Activated CD4-positive, alpha-beta T cell treated with anti-CD3 and anti-CD28 coated beads, Interleukin-2, amount 10 ng/mL, durations not matched to agents 24 days and 14 days (primary cell): Measurements from ENCODE around the gene CA6. TPM values are rescaled to one million over a fixed set of nuclear protein-coding genes. Genes with fewer than 3 reads are reported as not detected.
"Not testable (repeated sequence)": the region's sequence is repeated elsewhere in the genome, so short reads cannot be mapped to it uniquely, and the experiment has no call there.

ENCODE experiments used
- DNase-seq: peaks from one replicate; pipeline ENCODE4 v3.0.0; 2022
- H3K27ac Mint-ChIP-seq: one replicate; pipeline ENCODE4 v1.8.0; 2022; ENCODE audit warnings: mild to moderate bottlenecking, mixed read lengths
- H3K27me3 Mint-ChIP-seq: one replicate; pipeline ENCODE4 v1.8.0; 2022; ENCODE audit warnings: mixed read lengths
- H3K36me3 Mint-ChIP-seq: one replicate; pipeline ENCODE4 v1.8.0; 2022; ENCODE audit warnings: low read depth, mild to moderate bottlenecking, mixed read lengths
- H3K4me1 Mint-ChIP-seq: one replicate; pipeline ENCODE4 v1.8.0; 2021; ENCODE audit warnings: mixed read lengths
- H3K4me3 Mint-ChIP-seq: one replicate; pipeline ENCODE4 v1.8.0; 2022; ENCODE audit warnings: mild to moderate bottlenecking, moderate library complexity, mixed read lengths
- H3K9me3 Mint-ChIP-seq: one replicate; pipeline ENCODE4 v1.8.0; 2021; ENCODE audit warnings: mixed read lengths
- intact Hi-C: fragments of 100-400 bp; cut with micrococcal nuclease; formaldehyde crosslinking; loops from one replicate; pipeline ENCODE4 v1.15.1; 2023
- total RNA-seq: library from RNA; stranded (reverse); gene quantifications from 2 replicates; pipeline ENCODE4 v1.2.3, GENCODE V29; 2022

Gene CA6
- total RNA-seq, 1 donor from 2014 or later = 1.0 TPM

- Mint-ChIP-seq H3K36me3 (peaks cover 64% of the 10 kb centered on the region), H3K4me3 (peak overlapping the region; percentile 75), H3K27ac (peak overlapping the region; percentile 82), H3K27me3 (no peaks in the 10 kb centered on the region), H3K4me1 (peaks cover 68% of the 10 kb centered on the region), H3K9me3 (no peaks in the 10 kb centered on the region)
- intact Hi-C loops = no loop called here
- DNase-seq = peak; percentile 65
Measured at GRCh38 chr1:8966606-8967005, 20.9 kb downstream of the CA6 start.

GRCh38 chr1:8968902-8969301 lies 23.2 kb downstream of the CA6 start:
- Mint-ChIP-seq H3K27ac (peak overlapping the region; percentile 99), H3K36me3 (peaks cover 45% of the 10 kb centered on the region), H3K4me3 (peak overlapping the region; percentile 91), H3K4me1 (peaks cover 69% of the 10 kb centered on the region)
- intact Hi-C loops, H3K27me3 Mint-ChIP-seq, H3K9me3 Mint-ChIP-seq: not testable (repeated sequence)
- peak; percentile 67 for DNase-seq

- Mint-ChIP-seq H3K27ac (peak overlapping the region; percentile 99), H3K4me3 (peak overlapping the region; percentile 91), H3K27me3 (no peaks in the 10 kb centered on the region), H3K36me3 (peaks cover 35% of the 10 kb centered on the region), H3K4me1 (peaks cover 60% of the 10 kb centered on the region), H3K9me3 (no peaks in the 10 kb centered on the region)
- DNase-seq = peak; percentile 80
- intact Hi-C loops = loop anchor here (2.0 to 5.0 kb wide), 2 partner anchors 19 to 93 kb away; partner anchors contain the start of gene ENO1
Measured at GRCh38 chr1:8969937-8970336, 24.3 kb downstream of the CA6 start.

GRCh38 chr1:8970870-8971337 lies 25.2 kb downstream of the CA6 start:
- no peaks in the 10 kb centered on the region for H3K9me3 Mint-ChIP-seq
- H3K36me3 Mint-ChIP-seq = peaks cover 28% of the 10 kb centered on the region
- intact Hi-C loops = loop anchor here (1.0 to 5.0 kb wide), 4 partner anchors 11 to 94 kb away; partner anchors contain the start of gene ENO1
- no peaks in the 10 kb centered on the region for H3K27me3 Mint-ChIP-seq
- DNase-seq = peak; percentile 88
- peak overlapping the region; percentile 91 for H3K4me3 Mint-ChIP-seq
- peak overlapping the region; percentile 99 for H3K27ac Mint-ChIP-seq
- H3K4me1 Mint-ChIP-seq = peaks cover 51% of the 10 kb centered on the region

GRCh38 chr1:8974551-8974950 lies 28.9 kb downstream of the CA6 start:
- Mint-ChIP-seq H3K9me3 (no peaks in the 10 kb centered on the region), H3K36me3 (peaks cover 3% of the 10 kb centered on the region), H3K27ac (peak overlapping the region; percentile 5), H3K4me1 (peaks cover 28% of the 10 kb centered on the region), H3K4me3 (no peak overlapping the region), H3K27me3 (no peaks in the 10 kb centered on the region)
- intact Hi-C loops = loop anchor here (5.0 kb wide), 1 partner anchor 97 kb away; the partner anchor contains the start of gene ENO1
- no peak for DNase-seq

- H3K4me3 Mint-ChIP-seq = no peak overlapping the region
- no peak for DNase-seq
- H3K9me3 Mint-ChIP-seq = peaks cover 4% of the 10 kb centered on the region
- no peaks in the 10 kb centered on the region for H3K27me3 Mint-ChIP-seq
- no peak overlapping the region for H3K27ac Mint-ChIP-seq
- H3K4me1 Mint-ChIP-seq = peaks cover 22% of the 10 kb centered on the region
- intact Hi-C loops = no loop called here
- peaks cover 2% of the 10 kb centered on the region for H3K36me3 Mint-ChIP-seq
Measured at GRCh38 chr1:8976338-8976737, 30.7 kb downstream of the CA6 start.

- Mint-ChIP-seq H3K4me1 (peaks cover 15% of the 10 kb centered on the region), H3K36me3 (peaks cover 2% of the 10 kb centered on the region), H3K27ac (no peak overlapping the region), H3K27me3 (no peaks in the 10 kb centered on the region), H3K4me3 (no peak overlapping the region), H3K9me3 (peaks cover 4% of the 10 kb centered on the region)
- intact Hi-C loops = no loop called here
- no peak for DNase-seq
Measured at GRCh38 chr1:8976896-8977450, 31.3 kb downstream of the CA6 start.

- intact Hi-C loops = no loop called here
- Mint-ChIP-seq H3K4me1 (peaks cover 21% of the 10 kb centered on the region), H3K9me3 (peaks cover 4% of the 10 kb centered on the region), H3K4me3 (no peak overlapping the region), H3K36me3 (peaks cover 2% of the 10 kb centered on the region), H3K27me3 (no peaks in the 10 kb centered on the region), H3K27ac (no peak overlapping the region)
- DNase-seq = no peak
Measured at GRCh38 chr1:8980656-8981055, 35.0 kb downstream of the CA6 start.

- Mint-ChIP-seq H3K4me3 (no peak overlapping the region), H3K9me3 (peaks cover 4% of the 10 kb centered on the region), H3K4me1 (peaks cover 22% of the 10 kb centered on the region), H3K27ac (no peak overlapping the region), H3K36me3 (peaks cover 2% of the 10 kb centered on the region), H3K27me3 (no peaks in the 10 kb centered on the region)
- intact Hi-C loops = no loop called here
- no peak for DNase-seq
Measured at GRCh38 chr1:8981169-8981568, 35.5 kb downstream of the CA6 start.

- peak overlapping the region; percentile 25 for H3K4me3 Mint-ChIP-seq
Measured at GRCh38 chr1:8984203-8984602, 38.5 kb downstream of the CA6 start.

GRCh38 chr1:8984990-8985389 lies 39.3 kb downstream of the CA6 start:
- intact Hi-C loops = loop anchor here (5.0 kb wide), 2 partner anchors 38 to 113 kb away; partner anchors contain the start of gene CA6
- peaks cover 44% of the 10 kb centered on the region for H3K4me1 Mint-ChIP-seq

More at GRCh38 chr1:8984203-8984602, 38.5 kb downstream of the CA6 start:
- Mint-ChIP-seq H3K27me3 (no peaks in the 10 kb centered on the region), H3K9me3 (peaks cover 4% of the 10 kb centered on the region), H3K27ac (peak overlapping the region; percentile 46), H3K36me3 (no peaks in the 10 kb centered on the region), H3K4me1 (peaks cover 38% of the 10 kb centered on the region)
- intact Hi-C loops = no loop called here
- DNase-seq = no peak

GRCh38 chr1:8985915-8986813 lies 40.5 kb downstream of the CA6 start:
- peaks cover 46% of the 10 kb centered on the region for H3K4me1 Mint-ChIP-seq
- H3K36me3 Mint-ChIP-seq = no peaks in the 10 kb centered on the region
- H3K27ac Mint-ChIP-seq = peak overlapping the region; percentile 95
- intact Hi-C loops = loop anchor here (5.0 kb wide), 2 partner anchors 39 to 114 kb away; partner anchors contain the start of gene CA6
- peaks cover under 1% of the 10 kb centered on the region for H3K9me3 Mint-ChIP-seq
- H3K27me3 Mint-ChIP-seq = no peaks in the 10 kb centered on the region
- DNase-seq = no peak
- H3K4me3 Mint-ChIP-seq = peak overlapping the region; percentile 81

More at GRCh38 chr1:8984990-8985389, 39.3 kb downstream of the CA6 start:
- Mint-ChIP-seq H3K27me3 (no peaks in the 10 kb centered on the region), H3K4me3 (no peak overlapping the region), H3K9me3 (peaks cover 4% of the 10 kb centered on the region), H3K36me3 (no peaks in the 10 kb centered on the region), H3K27ac (peak overlapping the region; percentile 54)
- DNase-seq = no peak

GRCh38 chr1:8986814-8987190 lies 41.1 kb downstream of the CA6 start:
- Mint-ChIP-seq H3K36me3 (no peaks in the 10 kb centered on the region), H3K27me3 (no peaks in the 10 kb centered on the region), H3K4me3 (peak overlapping the region; percentile 81), H3K4me1 (peaks cover 49% of the 10 kb centered on the region), H3K9me3 (no peaks in the 10 kb centered on the region), H3K27ac (peak overlapping the region; percentile 95)
- DNase-seq = peak; percentile 74
- intact Hi-C loops = loop anchor here (5.0 kb wide), 2 partner anchors 40 to 115 kb away; partner anchors contain the start of gene CA6
